HepG2 (cell line): Measurements from ENCODE around the gene ZSWIM9. TPM values are rescaled to one million over a fixed set of nuclear protein-coding genes. Genes with fewer than 3 reads are reported as not detected.

Experiments
- ATAC-seq: fragments of 200-7000 bp; cut with Tn5 transposase; 3 replicates; pipeline ENCODE4 v1.9.1; 2020; ENCODE audit warnings: mild to moderate bottlenecking, moderate library complexity
- BruUV-seq: library from RNA; stranded (reverse); fragments of 400-500 nt; replicated peaks from 2 replicates; lab custom pipeline; 2021; lab: Mats Ljungman, UMichigan
- CTCF ChIA-PET: fragments of 300-600 bp; formaldehyde crosslinking; extraction: SDS; loops from one replicate; lab custom pipeline; 2021; ENCODE audit warnings: low total read pairs, inconsistent platforms, low intra/inter-chr PET ratio; lab: Yijun Ruan, JAX
- POLR2A ChIA-PET: fragments of 350-600 bp; sonication (Branson Sonifier 250); formaldehyde crosslinking; loops from one replicate; lab custom pipeline; 2020; ENCODE audit warnings: antibody characterized with exemption, inconsistent platforms; lab: Yijun Ruan, JAX
- DNase-seq: peaks from one replicate; pipeline ENCODE4 v3.0.0-alpha.2; 2015; ENCODE audit warnings: low spot score
- FAIRE-seq: peaks from 3 replicates; lab custom pipeline; 2011; peaks lifted over from hg19 to GRCh38; lab: Jason Lieb, UNC
- H2AFZ ChIP-seq: one replicate; pipeline ENCODE4 v1.6.1; 2011; ENCODE audit warnings: low read length, inconsistent platforms
- H3K27ac ChIP-seq: fragments of 300-600 bp; 3 replicates; pipeline ENCODE4 v1.8.0; 2011; ENCODE audit warnings: mixed run types, mild to moderate bottlenecking, mixed read lengths, low read length, inconsistent platforms; ENCODE audit not compliant: insufficient read depth; ENCODE audit errors: extremely low read length
- H3K27me3 ChIP-seq, 2 experiments: fragments of 200-600 bp in 1 of 2; 2 replicates in 1 of 2; 3 replicates in 1 of 2; pipeline versions ENCODE4 v1.6.0 to v1.8.0; 2011; ENCODE audit warnings: low read length in 2 of 2, mild to moderate bottlenecking in 2 of 2, moderate library complexity in 2 of 2, inconsistent platforms in 1 of 2; ENCODE audit not compliant: insufficient read depth in 2 of 2, control insufficient read depth in 1 of 2
- H3K36me3 ChIP-seq, 2 experiments: fragments of 200-600 bp in 1 of 2; replicated peaks in 1 of 2; 2 replicates in 1 of 2; 3 replicates in 1 of 2; pipeline versions ENCODE4 v1.5.1 to v1.8.0; 2011; ENCODE audit warnings: low read length in 2 of 2, inconsistent platforms in 1 of 2; ENCODE audit not compliant: insufficient read depth in 2 of 2, control insufficient read depth in 1 of 2
- H3K4me1 ChIP-seq: 2 replicates; pipeline ENCODE4 v1.5.1; 2012; ENCODE audit warnings: low read length, inconsistent platforms; ENCODE audit not compliant: insufficient read depth
- H3K4me2 ChIP-seq: 2 replicates; pipeline ENCODE4 v1.6.0; 2011; ENCODE audit warnings: low read depth, low read length, inconsistent platforms
- H3K4me3 ChIP-seq, 3 experiments: fragments of 200-600 bp in 1 of 3; sonication (generic), shearing (Covaris generic) in 1 of 3; replicated peaks in 1 of 3; 2 replicates each; pipeline ENCODE4 v1.5.1; 2011 to 2016; ENCODE audit warnings: low read length in 3 of 3, inconsistent platforms in 2 of 3, low read depth in 2 of 3, mild to moderate bottlenecking in 2 of 3, control low read depth in 1 of 3, mixed read lengths in 1 of 3; ENCODE audit not compliant: insufficient read depth in 1 of 3
- H3K79me2 ChIP-seq: one replicate; pipeline ENCODE4 v1.6.1; 2011; ENCODE audit warnings: low read length, inconsistent platforms; ENCODE audit not compliant: insufficient read depth
- H3K9ac ChIP-seq: 2 replicates; pipeline ENCODE4 v1.6.0; 2011; ENCODE audit warnings: mild to moderate bottlenecking, low read depth, low read length, inconsistent platforms; ENCODE audit not compliant: insufficient read depth
- H3K9me3 ChIP-seq: 2 replicates; pipeline ENCODE4 v1.5.1; 2012; ENCODE audit warnings: mild to moderate bottlenecking, low read length
- H4K20me1 ChIP-seq: 2 replicates; pipeline ENCODE4 v1.6.0; 2011; ENCODE audit warnings: inconsistent platforms, mild to moderate bottlenecking, low read length, moderate library complexity; ENCODE audit not compliant: insufficient read depth
- ATM ChIP-seq: fragments of 450-650 bp; IDR thresholded peaks from 2 replicates; pipeline ENCODE4 v1.7.1; 2017; ENCODE audit warnings: mild to moderate bottlenecking, borderline replicate concordance
- MIXL1 ChIP-seq: IDR thresholded peaks from 2 replicates; pipeline ENCODE4 v1.6.1; 2016
- PRPF4 ChIP-seq: fragments of 200-400 bp; formaldehyde crosslinking; IDR thresholded peaks from 2 replicates; pipeline ENCODE4 v1.6.1; 2016; ENCODE audit warnings: low read length, low read depth; ENCODE audit not compliant: poor library complexity, severe bottlenecking
- TBX2 ChIP-seq: sonication (generic); formaldehyde crosslinking; IDR thresholded peaks from 2 replicates; pipeline ENCODE4 v1.5.0; 2020; ENCODE audit warnings: missing genetic modification reagents, mild to moderate bottlenecking, borderline replicate concordance
- ZNF460 ChIP-seq: sonication (generic); formaldehyde crosslinking; IDR thresholded peaks from 2 replicates; pipeline ENCODE4 v1.5.1; 2020; ENCODE audit warnings: missing genetic modification reagents, mild to moderate bottlenecking, borderline replicate concordance
- ZSCAN25 ChIP-seq: sonication (generic); formaldehyde crosslinking; IDR thresholded peaks from 2 replicates; pipeline ENCODE4 v1.8.0; 2022; ENCODE audit warnings: mild to moderate bottlenecking, missing genetic modification reagents
- ZSCAN31 ChIP-seq: sonication (generic); formaldehyde crosslinking; IDR thresholded peaks from 2 replicates; pipeline ENCODE4 v1.5.0; 2020; ENCODE audit warnings: low read depth, mild to moderate bottlenecking, missing genetic modification reagents
- WGBS: methylation state at CpG from one replicate; pipeline ENCODE4 v1.1.6; 2017; ENCODE audit warnings: low lambda C conversion rate; 5-methylcytosine and 5-hydroxymethylcytosine counted together
- in situ Hi-C: cut with HindIII; loops from 2 replicates; pipeline ENCODE4 v1.10.0; 2017; ENCODE audit warnings: low pct_unique_long_range_greater_than_20kb; ENCODE audit not compliant: extremely low pct_ligation_motif_present
- intact Hi-C: fragments of 100-400 bp; cut with micrococcal nuclease; formaldehyde crosslinking; loops from one replicate; pipeline ENCODE4 v1.10.0; 2022; ENCODE audit not compliant: unreplicated experiment
- polyA plus RNA-seq, 8 experiments: library from polyadenylated mRNA; depleted of rRNA in 3 of 8; stranded (reverse) in 7 of 8; unstranded in 1 of 8; fragments of >200 nt; fragmentation: Illumina TruSeq in 4 of 8; extraction: Trizol in 4 of 8; gene quantifications; 2 replicates each; pipeline versions ENCODE4 v1.2.1 to v1.2.3, GENCODE V29; 2011 to 2016; ENCODE audit warnings: low read depth in 4 of 8, missing spikeins in 1 of 8, mixed read lengths in 1 of 8; ENCODE audit not compliant: insufficient read depth in 1 of 8
- total RNA-seq, 5 experiments: library from RNA; depleted of rRNA; stranded (reverse); fragments of >200 nt; fragmentation: Illumina TruSeq; extraction: Trizol; gene quantifications; 2 replicates each; pipeline ENCODE4 v1.2.3, GENCODE V29; 2016; ENCODE audit warnings: low read depth in 1 of 5
- TF ChIP-seq, protein P1 (sequence below): sonication (generic); formaldehyde crosslinking; IDR thresholded peaks from 2 replicates; pipeline ENCODE4 v1.4.0; 2020; ENCODE audit warnings: missing genetic modification reagents

The ZSWIM9 gene
- total and polyA plus RNA-seq, 2 of the 13 experiments (the other 11 are each of a cell fraction or from before 2014, with no cell fraction given): 0.18 to 1.1 TPM

DNA sequence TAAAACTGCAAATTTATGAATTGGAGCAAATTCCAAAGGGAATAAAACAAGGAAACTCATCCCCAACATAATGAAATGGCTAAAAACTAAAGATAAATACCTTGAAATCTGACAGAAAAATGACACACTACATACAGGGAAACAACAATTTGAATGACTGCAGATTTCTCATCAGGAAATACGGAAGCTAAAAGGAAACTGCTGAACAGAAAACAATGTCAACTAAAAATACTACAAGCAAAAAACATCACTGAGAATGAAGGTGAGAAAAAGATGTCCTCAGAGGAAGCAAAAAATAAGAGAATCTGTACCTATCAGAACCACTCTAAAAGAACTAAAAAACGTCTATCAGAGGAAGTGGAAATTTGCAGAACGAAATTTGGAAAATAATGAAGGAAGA lies 39.5 kb downstream of the ZSWIM9 start:
- Histone ChIP-seq H3K4me1 (peaks cover 3% of the 10 kb centered on the region), H3K79me2 (no peaks in the 10 kb centered on the region), H4K20me1 (no peaks in the 10 kb centered on the region), H3K27ac (no peak overlapping the region), H3K9me3 (no peaks in the 10 kb centered on the region), H3K4me2 (no peak overlapping the region), H3K36me3 (no peaks in the 10 kb centered on the region), H3K9ac (no peak overlapping the region), H2AFZ (no peak overlapping the region), H3K4me3 (no peak overlapping the region), H3K27me3 (no peaks in the 10 kb centered on the region)
- FAIRE-seq (no peak), DNase-seq (no peak), ATAC-seq (no peak)
- intact Hi-C loops: no loop called here
- BruUV-seq: no TSS peak
- 85% methylated on average over 3 of the region's 3 CpGs for WGBS
- TF ChIP-seq PRPF4 (no peak), TBX2 (no peak), ATM (no peak), ZSCAN25 (CRISPR knock-in tag) (no peak)
- ChIA-PET POLR2A (no interaction called here), CTCF (no interaction called here)
- in situ Hi-C loops: no loop called here

DNA sequence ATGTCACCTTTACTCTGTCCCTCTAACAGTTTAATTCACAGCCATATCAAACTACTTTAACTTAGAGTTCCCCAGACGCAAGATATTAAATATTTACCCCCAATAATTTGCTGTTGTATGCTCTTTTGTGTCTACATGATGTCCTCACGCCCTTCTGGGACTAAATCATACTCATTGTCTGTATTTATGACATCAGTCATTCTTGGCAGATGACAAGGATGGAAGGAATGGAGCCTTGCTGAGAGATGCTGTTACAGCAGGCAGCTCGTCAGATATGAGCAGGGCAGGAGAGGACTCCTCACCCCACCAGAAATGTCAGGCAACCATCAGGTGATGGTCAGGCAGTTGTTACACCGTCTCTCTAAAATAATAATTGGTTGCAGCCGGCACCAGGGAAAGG lies 43.5 kb downstream of the ZSWIM9 start:
- FAIRE-seq: no peak
- no peak for TF ChIP-seq MIXL1 (CRISPR knock-in tag)
- TF ChIP-seq, protein P1, sequence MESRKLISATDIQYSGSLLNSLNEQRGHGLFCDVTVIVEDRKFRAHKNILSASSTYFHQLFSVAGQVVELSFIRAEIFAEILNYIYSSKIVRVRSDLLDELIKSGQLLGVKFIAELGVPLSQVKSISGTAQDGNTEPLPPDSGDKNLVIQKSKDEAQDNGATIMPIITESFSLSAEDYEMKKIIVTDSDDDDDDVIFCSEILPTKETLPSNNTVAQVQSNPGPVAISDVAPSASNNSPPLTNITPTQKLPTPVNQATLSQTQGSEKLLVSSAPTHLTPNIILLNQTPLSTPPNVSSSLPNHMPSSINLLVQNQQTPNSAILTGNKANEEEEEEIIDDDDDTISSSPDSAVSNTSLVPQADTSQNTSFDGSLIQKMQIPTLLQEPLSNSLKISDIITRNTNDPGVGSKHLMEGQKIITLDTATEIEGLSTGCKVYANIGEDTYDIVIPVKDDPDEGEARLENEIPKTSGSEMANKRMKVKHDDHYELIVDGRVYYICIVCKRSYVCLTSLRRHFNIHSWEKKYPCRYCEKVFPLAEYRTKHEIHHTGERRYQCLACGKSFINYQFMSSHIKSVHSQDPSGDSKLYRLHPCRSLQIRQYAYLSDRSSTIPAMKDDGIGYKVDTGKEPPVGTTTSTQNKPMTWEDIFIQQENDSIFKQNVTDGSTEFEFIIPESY (CRISPR knock-in tag): no peak
- TF ChIP-seq ZSCAN31 (CRISPR knock-in tag): no peak
- TF ChIP-seq ZNF460: no peak
- H3K9ac ChIP-seq: no peak overlapping the region
- no peak for DNase-seq
- ChIA-PET POLR2A (interaction anchor here (0.7 kb wide), 1 partner anchor 10 kb away, joined by 3 read pairs; no protein-coding TSS in a partner anchor), CTCF (no interaction called here)
- H4K20me1 ChIP-seq: no peaks in the 10 kb centered on the region
- no peaks in the 10 kb centered on the region for H3K27me3 ChIP-seq
- H3K4me1 ChIP-seq: no peaks in the 10 kb centered on the region
- H3K79me2 ChIP-seq: no peaks in the 10 kb centered on the region
- no TSS peak for BruUV-seq
- in situ Hi-C loops: no loop called here
- no peak overlapping the region for H2AFZ ChIP-seq
- ATAC-seq: no peak
- H3K4me3 ChIP-seq: no peak overlapping the region
- H3K9me3 ChIP-seq: no peaks in the 10 kb centered on the region
- WGBS: 91% methylated on average over 5 of the region's 5 CpGs
- H3K27ac ChIP-seq: no peak overlapping the region
- 0 out of 5 replicates have a peak, but pooled peaks cover 0 to 4% of the 10 kb centered on the region in 2 experiments for H3K36me3 ChIP-seq
- H3K4me2 ChIP-seq: no peak overlapping the region
- intact Hi-C loops: no loop called here
